GM18499 (cell line): ENCODE data around the gene MTHFD2L.

ENCODE experiments used
- ATAC-seq: cut with Tn5 transposase; IDR thresholded peaks from one replicate; pipeline ENCODE4 v1.9.1; 2021; ENCODE audit warnings: moderate number of reproducible peaks; ENCODE audit not compliant: insufficient read depth, unreplicated experiment

MTHFD2L gene

DNA sequence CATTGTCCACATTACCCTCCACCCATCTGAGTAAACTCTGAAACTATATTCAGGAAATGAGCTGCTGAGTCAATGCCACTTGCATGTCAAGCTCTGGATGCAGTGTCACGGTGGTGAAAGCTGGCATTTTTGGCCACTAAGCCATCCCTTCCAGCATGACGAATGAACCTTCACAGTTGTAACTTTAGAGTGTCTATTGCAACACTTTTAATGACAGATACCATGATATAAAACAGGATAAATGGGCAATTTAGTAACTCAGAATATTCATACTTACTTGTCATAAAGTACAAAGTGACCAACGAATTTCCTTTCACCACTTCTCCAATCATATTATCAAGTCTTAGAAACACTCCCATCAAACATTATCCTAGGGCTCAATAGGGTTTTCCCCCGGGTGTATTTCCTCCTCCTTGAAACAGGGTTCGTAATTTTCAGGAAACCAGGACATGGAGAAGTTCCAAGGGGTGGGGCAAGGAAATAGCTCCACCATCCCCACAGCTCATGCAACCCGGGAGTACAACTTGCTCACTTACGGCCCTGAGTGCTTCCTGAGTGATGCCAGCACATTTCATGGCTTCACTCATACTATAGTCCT lies 73.1 kb downstream of the MTHFD2L start:
- peak; percentile 40 for ATAC-seq

GRCh38 chr4:74235135-74235534 lies 77.2 kb downstream of the MTHFD2L start:
- ATAC-seq: no peak

DNA sequence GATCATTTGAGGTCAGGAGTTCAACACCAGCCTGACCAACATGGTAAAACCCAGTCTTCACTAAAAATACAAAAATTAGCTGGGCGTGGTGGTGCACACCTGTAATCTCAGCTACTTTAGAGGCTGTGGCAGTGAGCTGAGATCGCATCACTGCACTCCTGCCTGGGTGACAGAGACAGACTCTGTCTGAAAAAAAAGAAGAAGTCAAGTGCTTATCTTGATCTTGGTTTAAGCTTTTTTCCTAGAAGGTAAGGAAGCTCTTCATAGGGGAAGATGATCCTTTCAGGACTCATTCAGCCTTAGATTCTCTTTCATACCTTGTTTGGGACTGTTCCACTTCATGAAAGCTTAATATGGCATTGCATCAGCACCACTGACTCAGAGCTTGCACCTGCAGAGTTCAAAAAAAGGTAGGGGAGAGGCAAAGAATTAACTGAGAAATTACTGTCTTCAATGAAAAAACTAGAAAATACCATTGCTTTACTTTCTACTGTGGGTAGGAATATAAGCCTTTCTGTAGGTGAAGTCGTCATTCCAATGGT lies 79.6 kb downstream of the MTHFD2L start:
- ATAC-seq: no peak

DNA sequence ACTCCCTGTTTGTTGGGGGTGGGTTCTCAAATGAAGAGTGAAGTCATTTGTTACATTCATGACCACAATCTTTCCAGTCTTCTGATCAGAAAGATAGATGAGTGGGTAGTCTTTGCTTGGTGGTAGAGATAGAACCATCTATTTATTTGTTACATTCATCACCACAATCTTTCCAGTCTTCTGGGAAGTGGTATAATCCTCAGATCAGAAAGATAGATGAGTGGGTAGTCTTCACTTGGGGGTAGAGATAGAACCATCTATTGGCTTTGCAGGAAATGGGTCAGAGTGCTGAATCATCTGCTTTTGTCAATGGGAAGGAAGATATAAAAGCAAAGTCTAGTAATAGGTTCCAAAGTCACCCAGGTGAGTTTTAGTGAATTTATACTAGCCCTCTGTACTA lies 86.1 kb downstream of the MTHFD2L start:
- ATAC-seq: no peak

GRCh38 chr4:74252933-74253332 lies 95.0 kb downstream of the MTHFD2L start:
- ATAC-seq: no peak

DNA sequence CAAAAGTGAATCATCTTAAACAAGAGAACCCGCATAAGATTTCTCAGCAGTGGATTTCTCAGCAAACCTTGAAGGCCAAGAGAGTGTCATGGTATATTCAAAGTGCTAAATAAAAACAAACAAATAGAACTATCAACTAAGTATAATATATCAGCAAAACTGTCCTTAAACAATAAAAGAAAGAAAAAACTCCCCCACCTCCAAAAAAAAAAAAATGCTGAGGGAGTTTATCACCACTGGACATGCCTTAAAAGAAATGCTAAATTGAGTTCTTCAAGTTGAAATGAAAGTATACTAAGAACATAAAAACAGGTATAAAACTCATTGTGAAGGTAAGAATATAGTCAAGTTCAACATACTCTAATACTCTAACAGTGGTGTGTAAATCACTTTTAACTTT lies 96.5 kb downstream of the MTHFD2L start:
- no peak for ATAC-seq

- ATAC-seq: no peak
Observed at GRCh38 chr4:74255096-74255495, 97.2 kb downstream of the MTHFD2L start.

DNA sequence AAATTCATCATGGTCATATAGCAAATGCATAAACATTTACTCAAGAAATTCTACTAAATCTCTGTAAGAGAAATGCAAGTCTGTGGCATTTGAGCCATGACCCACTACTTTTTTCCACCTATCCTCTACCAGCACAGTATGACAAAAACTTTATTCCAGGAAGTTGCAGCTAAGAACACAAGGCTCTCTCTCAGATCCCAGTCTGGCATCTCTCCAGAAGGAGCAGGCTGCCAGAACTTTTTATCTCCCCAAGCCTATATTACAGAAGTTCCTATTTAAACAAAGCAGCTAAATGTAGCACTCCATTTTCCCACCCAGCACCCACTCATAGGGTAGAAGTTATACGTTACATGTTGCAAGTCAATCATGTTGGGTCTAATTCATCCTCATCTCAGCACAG lies 101.0 kb downstream of the MTHFD2L start:
- no peak for ATAC-seq

- ATAC-seq: no peak
Observed at GRCh38 chr4:74260036-74260435, 102.1 kb downstream of the MTHFD2L start.

GRCh38 chr4:74262522-74262921 lies 104.6 kb downstream of the MTHFD2L start:
- ATAC-seq: no peak

- ATAC-seq: no peak
Observed at GRCh38 chr4:74263551-74263950, 105.6 kb downstream of the MTHFD2L start.

- no peak for ATAC-seq
Observed at GRCh38 chr4:74266081-74266480, 108.2 kb downstream of the MTHFD2L start.

DNA sequence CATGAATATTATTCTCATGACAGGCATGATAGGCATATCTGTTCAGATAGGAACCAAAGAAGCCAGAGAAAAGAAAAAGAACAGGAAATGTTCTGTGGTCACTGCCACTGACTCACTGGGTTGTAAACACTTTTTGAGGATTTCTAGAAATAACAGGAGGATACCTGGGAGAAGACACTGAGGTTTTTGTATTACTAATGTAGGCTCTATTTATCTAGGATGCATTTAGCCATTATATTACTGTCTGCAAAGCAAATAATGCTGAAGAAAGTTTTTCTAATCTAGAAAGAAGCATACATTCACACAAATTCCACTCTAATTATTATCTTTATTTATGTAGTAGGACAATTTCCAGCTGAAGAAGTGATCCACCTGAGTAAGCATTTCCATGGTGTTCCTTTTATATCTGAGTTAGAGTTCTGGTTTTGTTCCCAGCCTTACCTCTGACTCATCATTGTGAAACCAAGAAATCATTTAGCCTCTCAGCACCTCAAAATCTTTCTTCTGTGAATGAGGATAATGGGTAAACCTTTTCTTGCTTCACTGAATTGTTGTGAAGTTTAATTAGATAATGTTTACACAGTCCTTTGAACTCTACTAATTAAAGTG lies 110.2 kb downstream of the MTHFD2L start:
- no peak for ATAC-seq

GRCh38 chr4:74268643-74269042 lies 110.7 kb downstream of the MTHFD2L start:
- ATAC-seq: no peak

DNA sequence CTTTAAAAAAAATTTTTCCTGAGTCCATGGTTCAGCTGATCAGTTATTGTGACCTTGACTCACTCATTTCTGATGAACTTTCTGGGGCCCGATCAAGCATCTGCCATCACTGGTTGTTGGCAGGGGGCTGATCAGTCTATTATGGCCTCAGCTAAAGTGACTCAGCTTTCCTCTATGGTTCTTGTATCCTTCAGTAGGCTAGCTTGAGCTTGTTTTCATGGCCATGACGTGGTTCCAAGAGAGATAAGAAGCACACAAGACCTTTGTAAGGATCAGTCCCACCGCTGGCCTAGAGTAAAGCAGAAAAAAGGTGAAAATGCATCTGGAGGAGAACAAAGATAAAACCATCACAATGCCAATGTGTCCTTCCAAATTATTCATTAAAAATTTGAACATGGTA lies 120.6 kb downstream of the MTHFD2L start:
- no peak for ATAC-seq

GRCh38 chr4:74279716-74280115 lies 121.8 kb downstream of the MTHFD2L start:
- no peak for ATAC-seq

DNA sequence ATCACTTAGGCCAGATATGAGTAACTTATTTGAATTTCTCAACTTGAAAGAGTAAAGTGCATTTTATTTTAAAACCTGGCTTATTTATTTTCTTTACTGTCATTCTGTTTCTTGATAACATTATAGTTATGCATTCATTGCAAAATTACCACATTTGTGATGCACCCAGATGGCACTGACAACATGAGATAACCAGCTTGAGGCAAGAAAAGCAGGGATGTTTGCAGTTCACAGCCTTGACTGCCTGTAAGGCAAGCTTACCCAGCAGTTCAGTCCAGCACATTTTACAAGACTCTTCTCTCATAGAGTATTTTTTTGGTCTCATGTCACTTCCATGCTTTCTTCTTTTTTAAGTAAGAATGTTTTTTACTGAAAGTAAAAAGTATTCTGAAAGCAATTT lies 125.0 kb downstream of the MTHFD2L start:
- no peak for ATAC-seq

DNA sequence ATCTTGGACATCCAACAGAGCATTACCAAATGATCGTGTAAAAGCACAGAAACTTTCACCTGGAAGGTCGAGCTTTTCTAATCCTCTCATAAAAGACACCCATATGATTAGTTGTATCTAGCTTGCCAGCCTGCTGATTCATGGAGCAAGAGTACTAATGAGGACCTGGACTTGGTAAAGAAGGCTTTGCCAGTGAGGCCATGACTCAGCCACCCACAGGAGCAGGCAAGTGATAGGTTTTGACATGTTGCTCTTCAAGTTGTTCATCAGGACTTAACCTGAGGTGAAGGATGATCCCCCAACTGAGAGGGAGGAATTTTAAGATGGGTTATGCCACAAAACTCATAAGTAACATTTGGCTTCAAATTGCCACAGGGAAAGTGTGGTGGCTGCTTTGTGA lies 125.7 kb downstream of the MTHFD2L start:
- no peak for ATAC-seq

DNA sequence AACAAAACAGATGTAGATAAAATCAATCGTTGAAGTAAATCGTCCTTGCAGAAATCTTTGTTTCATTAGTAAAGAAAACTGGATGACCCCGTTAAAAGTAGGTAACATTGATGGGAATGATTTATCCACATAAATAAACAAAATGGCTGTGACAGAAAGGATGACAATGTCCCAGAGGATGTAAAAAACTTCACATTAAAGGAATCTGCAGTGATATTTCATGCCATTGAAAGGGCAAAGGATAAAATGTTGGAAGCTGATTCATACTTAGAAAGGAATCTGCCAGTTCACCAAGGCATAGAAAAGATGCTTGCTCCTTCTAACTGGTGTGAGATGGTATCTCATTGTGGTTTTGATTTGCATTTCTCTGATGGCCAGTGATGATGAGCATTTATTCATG lies 126.1 kb downstream of the MTHFD2L start:
- ATAC-seq: no peak

DNA sequence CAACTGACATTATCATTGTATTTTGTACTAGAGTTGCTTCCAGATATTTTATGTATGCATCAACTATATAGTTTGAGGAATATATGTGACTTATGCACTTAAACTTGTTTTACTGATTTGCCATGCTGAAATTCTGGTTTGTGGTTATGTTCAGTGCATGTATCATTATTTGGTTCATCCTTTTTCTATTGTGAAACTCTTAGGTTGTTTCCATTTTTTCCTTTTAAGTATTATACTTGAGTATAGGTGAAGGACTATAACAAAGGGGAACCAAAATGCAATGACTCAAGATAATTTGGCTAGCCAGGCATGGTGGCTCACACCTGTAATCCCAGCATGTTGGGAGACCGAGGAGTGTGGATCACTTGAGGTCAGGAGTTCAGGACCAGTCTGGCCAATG lies 129.2 kb downstream of the MTHFD2L start:
- no peak for ATAC-seq

DNA sequence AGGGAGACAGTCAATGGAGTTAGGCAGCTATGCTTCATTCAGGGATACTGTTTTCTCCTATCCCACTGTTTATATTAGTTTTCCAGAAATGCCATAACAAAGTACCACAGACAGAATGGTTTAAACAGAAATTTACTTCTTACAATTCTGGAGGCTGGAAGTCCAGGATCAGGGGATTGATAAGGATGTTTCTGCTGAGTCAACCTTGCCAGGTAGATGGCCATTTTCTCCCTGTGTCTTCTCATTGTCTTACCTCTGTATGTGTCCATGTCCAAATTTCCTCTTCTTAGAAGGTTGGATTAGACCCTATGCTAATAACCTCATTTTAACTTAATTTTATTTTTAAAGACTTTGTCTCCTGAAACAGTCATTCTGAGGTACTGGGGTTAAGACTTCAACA lies 129.9 kb downstream of the MTHFD2L start:
- ATAC-seq: no peak

GRCh38 chr4:74291471-74291870 lies 133.6 kb downstream of the MTHFD2L start:
- ATAC-seq: no peak
